Stimulated activated CD4-positive, alpha-beta T cell treated with anti-CD3 and anti-CD28 coated beads, Interleukin-4, amount 100 ng/mL, for 48 hours (primary cell): Measurements from ENCODE around the gene MYO1E.
"Not testable (repeated sequence)": the region's sequence is repeated elsewhere in the genome, so short reads cannot be mapped to it uniquely, and the experiment has no call there.

Source experiments
- DNase-seq, 2 donors: peaks; one replicate each; pipeline ENCODE4 v3.0.0-alpha.2; 2020; ENCODE audit warnings: low read depth in 2 of 2

Gene MYO1E

GRCh38 chr15:59350421-59350732 is 22.3 kb downstream of the MYO1E start:
- no peak for DNase-seq

GRCh38 chr15:59349680-59350420 is 22.8 kb downstream of the MYO1E start:
- DNase-seq = peak in 1 of 2 donors; percentile 19

- no peak for DNase-seq
Observed at GRCh38 chr15:59347915-59348314, 24.8 kb downstream of the MYO1E start.

- DNase-seq = no peak
Observed at GRCh38 chr15:59346951-59347350, 25.7 kb downstream of the MYO1E start.

GRCh38 chr15:59345326-59345725 is 27.3 kb downstream of the MYO1E start:
- no peak for DNase-seq

- no peak for DNase-seq
Observed at GRCh38 chr15:59344311-59344710, 28.4 kb downstream of the MYO1E start.

- DNase-seq = no peak
Observed at GRCh38 chr15:59340325-59340724, 32.3 kb downstream of the MYO1E start.

GRCh38 chr15:59339252-59339672 is 33.4 kb downstream of the MYO1E start:
- no peak for DNase-seq

- DNase-seq = no peak
Observed at GRCh38 chr15:59338414-59338813, 34.3 kb downstream of the MYO1E start.

GRCh38 chr15:59336725-59337124 is 35.9 kb downstream of the MYO1E start:
- not testable (repeated sequence) for DNase-seq

GRCh38 chr15:59335207-59335786 is 37.4 kb downstream of the MYO1E start:
- DNase-seq = no peak

GRCh38 chr15:59334076-59334415 is 38.6 kb downstream of the MYO1E start:
- DNase-seq = no peak

GRCh38 chr15:59333401-59334075 is 39.1 kb downstream of the MYO1E start:
- DNase-seq = no peak

- DNase-seq = no peak
Observed at GRCh38 chr15:59332009-59332408, 40.7 kb downstream of the MYO1E start.

- no peak for DNase-seq
Observed at GRCh38 chr15:59330649-59331048, 42.0 kb downstream of the MYO1E start.

- DNase-seq = no peak
Observed at GRCh38 chr15:59329570-59330350, 42.9 kb downstream of the MYO1E start.

- DNase-seq = no peak
Observed at GRCh38 chr15:59329091-59329490, 43.6 kb downstream of the MYO1E start.

GRCh38 chr15:59327942-59328341 is 44.7 kb downstream of the MYO1E start:
- DNase-seq = no peak

- no peak for DNase-seq
Observed at GRCh38 chr15:59326856-59327255, 45.8 kb downstream of the MYO1E start.

GRCh38 chr15:59322056-59322759 is 50.5 kb downstream of the MYO1E start:
- no peak for DNase-seq

- DNase-seq = no peak
Observed at GRCh38 chr15:59321000-59321689, 51.5 kb downstream of the MYO1E start.
